Stimulated activated CD4-positive, alpha-beta T cell treated with anti-CD3 and anti-CD28 coated beads, Interleukin-2, amount 100 ng/mL, for 48 hours (primary cell): ENCODE measurements around the gene EPHB2.
"Not testable (repeated sequence)": the region's sequence is repeated elsewhere in the genome, so short reads cannot be mapped to it uniquely, and the experiment has no call there.

Source experiments
- DNase-seq, 2 donors: peaks; one replicate each; pipeline ENCODE4 v3.0.0-alpha.2; 2020

EPHB2 gene

DNA sequence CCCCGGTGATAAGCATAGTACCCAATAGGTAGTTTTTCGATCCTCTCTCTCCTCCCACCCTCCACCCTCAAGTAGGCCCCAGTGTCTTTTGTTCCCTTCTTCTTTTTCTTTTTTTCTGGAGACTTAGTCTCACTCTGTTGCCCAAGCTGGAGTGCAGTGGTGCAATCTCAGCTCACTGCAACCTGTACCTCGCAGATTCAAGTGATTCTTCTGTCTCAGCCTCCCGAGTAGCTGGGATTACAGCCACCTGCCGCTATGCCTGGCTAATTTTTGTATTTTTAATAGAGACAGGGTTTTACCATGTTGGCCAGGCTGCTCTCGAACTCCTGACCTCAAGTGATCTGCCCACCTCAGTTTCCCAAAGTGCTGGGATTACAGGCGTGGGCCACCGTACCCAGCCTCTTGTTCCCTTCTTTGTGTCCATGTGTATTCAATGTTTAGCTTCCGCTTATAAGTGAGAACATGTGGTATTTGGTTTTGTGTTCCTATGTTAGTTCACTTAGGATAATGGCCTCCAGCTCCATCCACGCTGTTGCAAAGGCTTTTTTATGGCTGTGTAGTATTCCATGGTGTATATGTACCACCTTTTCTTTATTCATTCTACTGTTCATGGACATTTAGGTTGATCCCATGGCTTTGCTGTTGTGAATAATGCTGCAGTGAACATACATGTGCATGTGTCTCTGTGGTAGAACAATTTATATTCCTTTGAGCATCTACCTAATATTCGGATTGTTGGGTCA, 133.0 kb downstream of the EPHB2 start:
- DNase-seq, result not testable (repeated sequence)

GRCh38 chr1:22844621-22845020, 134.0 kb downstream of the EPHB2 start:
- no peak for DNase-seq

DNA sequence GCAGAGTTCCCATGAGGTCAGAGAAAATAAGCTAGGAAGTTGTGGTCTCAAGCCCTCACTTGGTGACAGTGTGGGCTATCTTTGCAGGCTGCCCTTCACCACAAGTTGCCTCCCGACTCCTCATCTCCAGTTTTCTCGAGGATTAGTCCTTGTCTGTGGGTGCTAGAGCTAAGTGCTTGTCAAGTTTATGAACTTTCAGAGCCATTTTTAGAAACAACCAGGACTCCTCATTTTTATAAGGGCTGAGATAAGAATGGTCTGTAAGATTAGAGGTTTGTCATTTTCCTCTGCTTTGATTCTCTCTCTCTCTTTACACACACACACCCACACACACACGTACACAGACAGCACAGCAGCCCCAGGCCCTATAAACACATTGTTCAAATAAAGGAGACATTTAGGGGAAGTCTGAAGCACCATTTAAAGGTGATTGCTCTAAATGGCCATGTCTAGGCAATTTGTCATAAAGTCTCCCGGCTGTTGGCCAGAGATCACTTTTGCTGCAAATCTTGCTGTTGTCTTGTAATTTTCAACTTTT, 134.8 kb downstream of the EPHB2 start:
- no peak for DNase-seq

DNA sequence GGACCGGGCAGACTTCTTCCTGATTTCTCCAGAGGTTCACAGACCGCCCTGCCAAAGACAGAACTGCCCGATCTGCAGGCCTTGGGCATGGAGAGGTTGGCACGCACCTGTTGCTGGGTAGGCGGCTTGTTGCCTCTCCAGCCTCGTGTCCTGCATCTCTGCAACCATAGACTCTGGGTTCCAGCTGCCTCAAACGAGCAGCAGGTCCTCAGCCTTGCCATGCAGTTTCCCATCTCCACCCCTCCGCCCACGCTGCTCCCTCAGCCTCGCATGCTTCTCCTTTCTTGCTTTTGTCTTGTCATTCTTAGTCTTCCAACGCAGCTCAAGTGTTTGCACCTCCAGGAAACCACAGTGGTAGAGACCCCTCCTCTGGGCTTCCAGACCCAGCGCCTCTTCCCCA, 135.8 kb downstream of the EPHB2 start:
- no peak for DNase-seq

DNA sequence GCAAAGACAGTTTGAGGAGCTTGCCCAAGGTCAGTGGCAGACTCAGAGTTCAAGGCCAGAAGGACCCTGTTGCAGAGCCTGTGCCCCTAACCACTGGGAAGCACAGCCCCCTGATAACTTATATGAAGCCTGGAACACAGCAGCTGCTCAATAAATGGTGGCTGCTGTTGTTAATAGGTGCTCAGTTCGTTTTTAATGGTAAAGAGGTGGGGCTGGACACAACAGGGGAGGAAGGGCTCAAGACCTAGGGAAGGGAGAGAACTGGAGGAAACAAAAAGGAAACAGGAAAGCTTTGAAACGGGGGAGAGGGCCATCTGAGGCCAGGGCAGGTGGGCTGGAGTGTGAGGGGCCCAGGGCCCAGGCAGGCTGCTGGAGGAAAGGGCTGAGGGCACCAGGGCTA, 136.6 kb downstream of the EPHB2 start:
- no peak for DNase-seq

DNA sequence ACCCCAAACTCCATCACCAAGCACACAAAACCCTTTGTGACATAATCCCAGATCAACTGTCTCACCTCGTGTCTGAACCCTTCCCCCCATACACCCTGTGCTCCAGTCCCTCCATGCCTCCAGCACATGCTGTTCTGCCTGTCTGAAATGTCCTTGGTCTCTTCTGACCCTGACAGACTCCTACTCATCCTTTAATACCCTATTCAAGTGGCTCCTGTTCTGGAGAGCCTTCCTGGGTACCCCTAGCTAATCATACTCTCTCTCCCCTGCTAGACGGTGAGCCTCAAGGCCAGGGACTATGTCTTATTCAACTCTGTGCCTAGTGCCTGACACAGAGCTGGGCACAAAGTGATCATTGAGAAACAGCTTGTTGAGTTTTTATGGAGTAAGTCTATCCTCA, 137.1 kb downstream of the EPHB2 start:
- DNase-seq, result no peak

DNA sequence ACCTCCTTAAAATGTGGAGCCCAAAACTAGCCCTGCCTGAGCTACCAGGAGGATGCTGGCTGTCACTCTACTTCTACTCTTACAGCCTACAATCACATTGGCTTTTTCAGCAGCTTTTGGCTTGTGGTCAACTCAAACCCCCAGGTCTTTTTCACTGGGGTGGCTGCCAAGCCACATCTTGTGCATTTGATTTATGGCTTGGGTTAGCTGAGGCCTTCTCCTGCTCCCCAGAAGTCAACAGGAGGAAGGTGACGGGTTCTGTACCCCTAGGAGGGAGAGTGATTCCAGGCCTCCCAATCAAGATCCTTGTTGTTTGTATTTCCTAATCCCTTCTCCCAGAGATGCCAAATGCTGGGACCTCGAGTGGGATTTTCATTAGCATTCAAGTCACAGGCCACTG, 137.8 kb downstream of the EPHB2 start:
- DNase-seq, result no peak

- no peak for DNase-seq
These were observed 139.1 kb downstream of the EPHB2 start for GRCh38 chr1:22849770-22850169.

GRCh38 chr1:22850281-22850680, 139.6 kb downstream of the EPHB2 start:
- no peak for DNase-seq

DNA sequence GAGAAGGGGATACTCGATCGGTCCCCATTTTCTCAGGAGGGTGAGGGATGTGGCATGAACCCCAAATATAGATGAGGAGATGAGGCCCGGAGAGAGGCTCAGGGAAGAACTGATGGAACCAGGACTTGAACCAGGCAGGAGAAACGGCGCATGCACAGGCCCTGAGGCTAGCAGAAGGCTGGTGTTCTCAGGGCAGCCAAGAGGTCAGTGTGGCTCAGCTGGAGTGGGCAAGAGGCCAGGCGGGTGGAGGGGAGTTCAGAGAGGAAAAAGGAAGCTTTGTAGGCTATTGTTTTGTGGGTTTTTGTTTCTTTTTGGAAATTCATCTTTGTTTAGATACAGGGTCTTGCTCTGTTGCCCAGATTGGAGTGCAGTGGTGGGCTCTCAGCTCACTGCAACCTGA, 140.0 kb downstream of the EPHB2 start:
- no peak for DNase-seq

GRCh38 chr1:22851517-22851916, 140.9 kb downstream of the EPHB2 start:
- no peak for DNase-seq

- no peak for DNase-seq
These were observed 141.6 kb downstream of the EPHB2 start for GRCh38 chr1:22852144-22852655.

- no peak for DNase-seq
These were observed 143.1 kb downstream of the EPHB2 start for GRCh38 chr1:22853651-22854185.

DNA sequence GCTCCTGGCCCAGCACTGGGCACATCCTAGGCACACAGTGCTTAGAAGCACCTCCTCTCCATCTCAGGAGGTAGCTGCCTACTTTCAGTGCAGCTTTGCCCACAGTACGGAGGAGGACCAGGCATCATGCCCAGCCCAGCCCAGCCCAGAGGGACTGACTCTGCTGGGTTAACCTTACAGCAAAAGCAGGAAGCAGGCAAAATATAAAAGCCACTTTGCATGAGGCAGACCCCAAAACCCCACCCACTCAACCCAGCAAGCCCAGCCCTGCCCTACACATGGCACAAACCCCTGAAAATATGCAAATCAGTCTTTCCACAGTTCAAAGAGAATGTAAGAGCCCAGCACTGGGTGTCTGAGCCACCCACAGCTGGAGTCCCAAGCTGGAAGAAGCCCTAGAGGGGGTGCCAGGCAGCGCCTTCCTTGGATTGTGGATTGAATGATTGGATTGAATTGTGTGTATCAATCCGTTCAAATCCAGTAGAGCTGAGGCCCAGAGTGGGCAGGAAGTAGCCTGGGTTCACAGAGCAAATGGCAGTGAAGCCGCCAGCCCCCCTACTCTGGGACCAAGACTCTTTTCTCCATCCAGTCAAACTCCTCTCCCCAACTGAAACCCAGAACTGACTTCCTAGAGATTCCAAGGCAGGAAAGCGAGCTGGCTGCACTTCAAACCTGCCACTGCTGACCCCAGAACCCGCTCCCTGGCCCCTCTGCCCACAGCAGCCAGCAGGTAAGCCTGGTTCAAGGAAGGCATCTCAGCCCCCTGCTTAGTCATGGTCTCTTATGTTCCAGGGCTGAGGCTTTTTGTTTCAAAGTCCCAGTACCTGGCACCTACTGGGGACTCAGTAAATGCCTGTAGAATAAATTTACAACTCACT, 144.3 kb downstream of the EPHB2 start:
- DNase-seq, result no peak

DNA sequence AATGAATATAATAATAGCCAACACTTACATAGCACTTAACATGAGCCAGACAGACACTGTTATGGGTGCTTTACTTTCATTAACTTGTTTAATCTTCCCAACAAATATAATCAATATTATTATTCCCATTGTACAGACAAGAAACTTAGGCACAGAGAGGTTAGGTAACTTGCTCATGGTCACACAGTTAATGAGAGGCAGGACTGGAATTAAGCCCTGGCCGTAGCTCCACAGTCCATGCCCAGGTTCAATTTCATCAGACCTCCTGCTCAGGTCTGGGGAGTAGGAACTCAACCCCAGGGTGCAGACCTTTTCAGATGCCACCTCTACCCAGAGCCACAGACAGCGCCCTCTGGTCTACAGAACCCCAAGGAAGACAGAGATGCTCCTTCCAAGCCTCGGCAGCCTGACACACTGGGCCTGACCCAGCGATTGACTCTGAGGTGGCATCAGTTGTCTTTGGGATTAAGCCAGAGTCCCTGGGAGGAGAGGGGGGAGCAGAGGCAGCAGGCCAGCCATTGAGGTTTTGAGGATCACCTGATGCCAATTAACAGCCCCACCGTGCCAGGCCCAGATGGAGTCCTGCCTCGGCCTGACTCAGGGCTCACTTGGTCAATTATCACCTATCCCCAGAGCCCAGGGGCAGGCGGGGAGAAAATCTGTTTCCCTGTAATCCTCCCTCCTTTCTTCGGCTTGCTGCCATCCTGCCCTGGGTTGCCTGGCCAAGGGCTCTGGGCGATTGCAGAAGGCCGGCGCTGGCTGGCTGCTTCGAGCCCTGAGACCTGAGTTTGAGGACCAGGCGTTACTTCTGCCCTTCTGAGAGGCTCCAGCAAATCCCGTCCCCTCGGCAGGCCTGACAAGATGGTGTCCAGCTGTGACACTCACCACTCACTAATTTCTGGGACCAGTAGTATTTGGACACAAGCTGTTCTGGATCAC, 145.3 kb downstream of the EPHB2 start:
- no peak for DNase-seq

GRCh38 chr1:22857661-22858060, 147.0 kb downstream of the EPHB2 start:
- no peak for DNase-seq

- no peak for DNase-seq
These were observed 149.8 kb downstream of the EPHB2 start for GRCh38 chr1:22860414-22860800.

DNA sequence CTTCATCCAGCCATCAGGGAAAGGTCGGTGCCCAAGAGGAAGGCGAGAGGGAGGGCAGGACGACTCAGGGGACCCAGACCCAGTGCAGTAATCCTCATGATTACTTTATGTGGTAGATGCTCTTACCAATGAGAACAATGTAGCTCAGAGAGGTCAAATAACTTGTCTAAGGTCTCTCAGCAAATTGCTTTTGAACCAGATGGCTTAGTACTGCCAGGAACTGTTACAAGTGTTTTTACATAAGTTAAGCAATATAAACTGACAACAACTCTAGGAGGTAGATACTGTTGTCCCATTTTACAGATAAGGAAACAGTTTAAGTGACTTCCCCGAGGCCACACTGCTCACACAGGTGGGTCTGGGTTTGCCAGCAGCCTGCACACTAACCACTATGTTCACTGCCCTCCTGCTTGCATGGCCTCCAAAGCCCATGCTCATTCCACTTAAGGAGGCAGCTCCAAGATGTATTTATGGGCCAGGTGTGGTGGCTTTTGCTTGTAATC, 150.3 kb downstream of the EPHB2 start:
- DNase-seq, result no peak

DNA sequence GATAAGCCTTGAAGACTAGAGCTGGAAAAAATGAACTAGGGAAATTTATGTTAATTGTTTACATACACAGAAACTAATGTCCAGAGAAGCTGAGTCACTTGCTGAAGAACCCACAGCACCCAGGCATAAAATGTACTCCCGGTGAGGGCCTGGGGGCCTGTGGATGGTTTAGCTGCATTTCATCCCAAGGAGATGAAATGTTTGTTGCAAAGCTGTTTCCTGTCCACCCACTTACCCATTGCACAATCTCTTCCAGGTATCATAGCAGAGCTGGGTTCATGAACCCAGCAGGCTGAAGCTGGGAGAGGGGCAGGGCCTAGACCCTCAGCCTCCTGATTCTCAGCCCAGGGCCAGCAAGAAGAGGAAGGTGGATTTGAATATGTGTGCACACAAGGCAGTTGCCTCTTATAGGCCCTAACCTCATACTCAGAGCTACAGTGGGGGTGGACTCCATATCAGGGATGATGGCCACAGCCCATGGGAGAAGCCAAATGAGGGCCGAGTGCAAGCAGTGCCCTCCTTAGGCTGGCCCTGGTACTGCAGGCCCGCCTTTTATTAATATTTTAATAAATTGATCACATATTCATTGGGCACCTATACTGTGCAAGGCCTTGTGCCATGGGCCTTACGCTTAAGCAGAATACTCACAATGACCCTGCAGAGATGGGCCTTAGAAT, 151.3 kb downstream of the EPHB2 start:
- peak; percentile 10 to 18 for DNase-seq

GRCh38 chr1:22862752-22863151, 152.1 kb downstream of the EPHB2 start:
- no peak for DNase-seq

DNA sequence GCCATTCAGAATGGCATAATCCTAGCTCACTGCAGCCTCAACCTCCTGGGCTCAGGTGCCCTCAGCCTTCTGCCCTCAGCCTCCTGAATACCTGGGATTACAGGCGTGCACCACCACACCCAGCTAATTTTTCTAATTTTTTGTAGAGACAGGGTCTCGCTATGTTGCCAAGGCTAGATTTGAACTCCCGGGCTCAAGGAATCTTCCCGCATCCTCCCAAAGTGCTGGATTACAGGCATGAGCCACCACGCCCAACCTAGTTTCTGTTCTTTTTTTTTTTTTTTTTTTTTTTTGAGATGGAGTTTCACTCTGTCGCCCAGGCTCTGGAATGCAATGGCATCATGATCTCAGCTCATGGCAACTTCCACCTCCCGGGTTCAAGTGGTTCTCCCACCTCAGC, 153.1 kb downstream of the EPHB2 start:
- DNase-seq, result no peak

GRCh38 chr1:22864886-22865285, 154.2 kb downstream of the EPHB2 start:
- no peak for DNase-seq
